Left colon (tissue), 2 donors: ENCODE results near the gene FCMR. TPM values are rescaled to one million over a fixed set of nuclear protein-coding genes. Genes with fewer than 3 reads are reported as not detected.
"Not testable (repeated sequence)": the region's sequence is repeated elsewhere in the genome, so short reads cannot be mapped to it uniquely, and the experiment has no call there.

Experiments used
- ATAC-seq: fragments of 200-7000 bp; cut with Tn5 transposase; one replicate; pipeline ENCODE4 v1.9.1; 2020; ENCODE audit warnings: mild to moderate bottlenecking, moderate library complexity
- DNase-seq, 2 donors: peaks; one replicate each; pipeline ENCODE4 v3.0.0-alpha.2; 2020
- intact Hi-C, 2 donors: fragments of 100-400 bp; cut with DNase I in 1 of 2; cut with micrococcal nuclease in 1 of 2; formaldehyde crosslinking; loops; one replicate each; pipeline versions ENCODE4 v1.11.2 to v1.14.0; 2022; cut with DNase I, micrococcal nuclease
- total RNA-seq, 2 donors: library from RNA; stranded (reverse); fragmentation: NEBNext Ultra II Directional; extraction: Animal tissue kit (Norgen Biotek cat#: 25700); gene quantifications; one replicate each; pipeline ENCODE4 v1.2.1, GENCODE V29; 2021
- donor health status: DM: no; HTN: no; CAD: no.
- donor health status: DM: yes; HTN: yes; CAD: no.

The FCMR gene
- total RNA-seq, 2 donors from 2014 or later = 1.6 to 4.8 TPM

GRCh38 chr1:206859082-206859521 is 62.6 kb downstream of the FCMR start:
- DNase-seq (no peak), ATAC-seq (no peak)
- intact Hi-C loops = no loop called here

GRCh38 chr1:206856674-206857464 is 64.9 kb downstream of the FCMR start:
- DNase-seq (no peak), ATAC-seq (no peak)
- intact Hi-C loops = no loop called here

GRCh38 chr1:206855859-206856258 is 65.9 kb downstream of the FCMR start:
- DNase-seq (no peak), ATAC-seq (no peak)
- intact Hi-C loops = no loop called here

- no peak for ATAC-seq
- no peak for DNase-seq
- intact Hi-C loops = no loop called here
These were observed 67.2 kb downstream of the FCMR start for GRCh38 chr1:206854401-206855129.

- DNase-seq, intact Hi-C loops, ATAC-seq: not testable (repeated sequence)
These were observed 68.0 kb downstream of the FCMR start for GRCh38 chr1:206853696-206854095.

Other genes with a start within 250 kb of the FCMR start
- 10 to 100 TPM; 62.5 to 80.8 TPM for gene MAPKAPK2, start 237.0 kb downstream of the FCMR start, total RNA-seq
- not detected for gene IL19, start 151.2 kb downstream of the FCMR start, total RNA-seq
- gene IL10, start 149.4 kb downstream of the FCMR start, total RNA-seq = 1 to 10 TPM; 1.1 to 1.5 TPM
- gene IL20, start 56.3 kb downstream of the FCMR start, total RNA-seq = not detected
- not detected for gene IL24, start 24.5 kb downstream of the FCMR start, total RNA-seq
- over 10,000 TPM; 10,148 to 12,746 TPM for gene PIGR, start 24.5 kb upstream of the FCMR start, total RNA-seq
- 1 to 10 TPM in 1 of 2 donors, under 1 TPM in 1; 0.53 to 1.0 TPM for gene FCAMR, start 48.5 kb upstream of the FCMR start, total RNA-seq
- gene C1orf116, start 110.8 kb upstream of the FCMR start, total RNA-seq = 10 to 100 TPM; 17.2 to 31.6 TPM
- gene YOD1, start 129.3 kb upstream of the FCMR start, total RNA-seq = 1 to 10 TPM; 6.6 to 7.2 TPM
- gene PFKFB2, start 131.3 kb upstream of the FCMR start, total RNA-seq = 100 to 1,000 TPM; 104 to 117 TPM
- gene C4BPB, start 166.9 kb upstream of the FCMR start, total RNA-seq = 10 to 100 TPM in 1 of 2 donors, 1 to 10 TPM in 1; 5.0 to 20.8 TPM
- gene C4BPA, start 182.3 kb upstream of the FCMR start, total RNA-seq = 1 to 10 TPM; 3.4 to 4.5 TPM